ENCODE measurements around the gene CHD8. TPM values are rescaled to one million over a fixed set of nuclear protein-coding genes. Genes with fewer than 3 reads are reported as not detected.

The CHD8 gene
- total RNA-seq, 1 experiment from 2014 or later = 93.1 TPM

- BruUV-seq (replicated peaks) = no TSS peak
- Mint-ChIP-seq H3K27ac (ENCODE audit: unreplicated experiment) (no peak overlapping the region), H3K4me1 (ENCODE audit: low read depth, unreplicated experiment) (no peaks in the 10 kb centered on the region), H3K9me3 (ENCODE audit: low read depth, unreplicated experiment) (no peaks in the 10 kb centered on the region), H3K27me3 (ENCODE audit: unreplicated experiment) (no peaks in the 10 kb centered on the region), H3K4me3 (ENCODE audit: low read depth, unreplicated experiment) (no peak overlapping the region), H3K36me3 (ENCODE audit: insufficient read depth, unreplicated experiment) (peaks cover under 1% of the 10 kb centered on the region)
- no peak for TF ChIP-seq CTCF (IDR thresholded peaks at IDR 0.05; ENCODE audit: unreplicated experiment)
- CTCF ChIA-PET = no interaction called here
- DNase-seq = no peak
- intact Hi-C loops (cut with micrococcal nuclease; ENCODE audit: unreplicated experiment) = no loop called here
These were observed 109.3 kb downstream of the CHD8 start for GRCh38 chr14:21346532-21347135.

DNA sequence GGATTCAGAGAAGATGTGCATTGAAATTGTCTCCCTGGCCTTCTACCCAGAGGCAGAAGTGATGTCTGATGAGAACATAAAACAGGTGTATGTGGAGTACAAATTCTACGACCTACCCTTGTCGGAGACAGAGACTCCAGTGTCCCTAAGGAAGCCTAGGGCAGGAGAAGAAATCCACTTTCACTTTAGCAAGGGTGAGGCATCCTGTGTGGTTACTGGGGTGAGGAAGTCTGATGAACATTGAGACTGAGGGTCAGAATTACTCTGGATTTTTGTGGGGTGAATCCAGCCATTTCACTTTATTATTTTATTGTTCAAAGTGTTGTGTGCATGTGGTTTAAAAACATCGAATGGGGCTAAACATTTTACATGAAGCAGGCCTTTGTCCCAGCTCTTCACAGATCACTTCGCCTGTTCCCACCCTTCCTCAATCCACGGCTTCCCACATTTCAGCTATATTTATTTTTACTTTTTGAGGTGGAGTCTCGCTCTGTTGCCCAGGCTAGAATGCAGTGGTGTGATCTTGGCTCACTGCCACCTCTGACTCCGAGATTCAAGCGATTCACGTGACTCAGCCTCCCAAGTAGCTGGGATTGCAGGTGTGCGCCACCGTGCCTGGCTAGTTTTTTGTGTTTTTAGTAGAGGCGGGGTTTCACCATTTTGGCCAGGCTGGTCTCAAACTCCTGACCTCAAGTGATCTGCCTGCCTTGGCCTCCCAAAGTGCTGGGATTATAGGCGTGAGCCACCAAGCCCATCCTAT, 112.7 kb downstream of the CHD8 start:
- DNase-seq = no peak
- TF ChIP-seq CTCF (IDR thresholded peaks at IDR 0.05; ENCODE audit: unreplicated experiment) = no peak
- BruUV-seq (replicated peaks) = no TSS peak
- no peaks in the 10 kb centered on the region for H3K36me3 Mint-ChIP-seq (ENCODE audit: insufficient read depth, unreplicated experiment)
- CTCF ChIA-PET = no interaction called here
- no peak overlapping the region for H3K27ac Mint-ChIP-seq (ENCODE audit: unreplicated experiment)
- no peaks in the 10 kb centered on the region for H3K9me3 Mint-ChIP-seq (ENCODE audit: low read depth, unreplicated experiment)
- intact Hi-C loops (cut with micrococcal nuclease; ENCODE audit: unreplicated experiment) = no loop called here
- no peaks in the 10 kb centered on the region for H3K27me3 Mint-ChIP-seq (ENCODE audit: unreplicated experiment)
- H3K4me1 Mint-ChIP-seq (ENCODE audit: low read depth, unreplicated experiment) = no peaks in the 10 kb centered on the region
- no peak overlapping the region for H3K4me3 Mint-ChIP-seq (ENCODE audit: low read depth, unreplicated experiment)

Other genes with a start within 250 kb of the CHD8 start
- gene HNRNPC, start 186.7 kb downstream of the CHD8 start, total RNA-seq (2022) = 472 and 476 TPM in 2 replicates
- not detected in 2 replicates for gene RPGRIP1, start 176.0 kb downstream of the CHD8 start, total RNA-seq (2022)
- 81.9 and 89.0 TPM in 2 replicates for gene SUPT16H, start 72.1 kb downstream of the CHD8 start, total RNA-seq (2022)
- 25.2 and 25.4 TPM in 2 replicates for gene RAB2B, start 20.8 kb upstream of the CHD8 start, total RNA-seq (2022)
- gene TOX4, start 21.1 kb upstream of the CHD8 start, total RNA-seq (2022) = 77.4 and 78.0 TPM in 2 replicates
- gene METTL3, start 55.2 kb upstream of the CHD8 start, total RNA-seq (2022) = 40.5 and 42.2 TPM in 2 replicates
- 3.5 and 3.9 TPM in 2 replicates for gene SALL2, start 70.2 kb upstream of the CHD8 start, total RNA-seq (2022)
- not detected in 2 replicates for gene OR10G3, start 124.0 kb upstream of the CHD8 start, total RNA-seq (2022)
- not detected in 2 replicates for gene OR10G2, start 178.8 kb upstream of the CHD8 start, total RNA-seq (2022)
- gene OR4E2, start 197.7 kb upstream of the CHD8 start, total RNA-seq (2022) = not detected in 2 replicates
- not detected in 2 replicates for gene OR4E1, start 217.7 kb upstream of the CHD8 start, total RNA-seq (2022)

Measured in Calu3 (cell line).